Placental epithelial cell (primary cell): ENCODE results near the gene TRIM64. TPM values are rescaled to one million over a fixed set of nuclear protein-coding genes. Genes with fewer than 3 reads are reported as not detected.

Source experiments
- small RNA-seq: library from RNA; depleted of rRNA; stranded (forward); fragments of <200 nt; gene quantifications from one replicate; pipeline ENCODE3, GENCODE V24; 2012
- total RNA-seq: library from RNA; depleted of rRNA; stranded (reverse); fragments of >200 nt; gene quantifications from 2 replicates; pipeline ENCODE4 v1.2.3, GENCODE V29; 2012

TRIM64 gene
- total RNA-seq: not detected in 2 replicates

GRCh38 chr11:89965737-89966136 lies at the start of gene TRIM64:
TSS of gene TRIM64 (plus strand) at chr11:89966037. CDS start at chr11:89968504, 2,467 bp downstream.

GRCh38 chr11:89922195-89922660 lies 43.6 kb upstream of the TRIM64 start, which contains the start of gene TRIM49D1:
TSS of gene TRIM49D1 (minus strand) at chr11:89922245. CDS start at chr11:89917710, 4,535 bp downstream.

GRCh38 chr11:89923764-89924163 lies 42.1 kb upstream of the TRIM64 start, which contains the start of gene TRIM49D2:
TSS of gene TRIM49D2 (plus strand) at chr11:89924064. CDS start at chr11:89926762, 2,698 bp downstream.

Small RNA genes within 50 kb of the gene (small RNA-seq; reads per million reads assigned to genes)
- not detected for gene AP004607.1

Other genes with a start within 250 kb of the TRIM64 start
- gene TRIM49, start 157.5 kb upstream of the TRIM64 start, total RNA-seq: not detected in 2 replicates
- not detected in 2 replicates for gene TRIM64B, start 87.5 kb upstream of the TRIM64 start, total RNA-seq
- gene TRIM49D1, start 43.8 kb upstream of the TRIM64 start, total RNA-seq: under 0.01 and 0.11 TPM in 2 replicates
- gene TRIM49D2, start 42.0 kb upstream of the TRIM64 start, total RNA-seq: not detected in 2 replicates
- not detected in 2 replicates for gene TRIM49C, start 65.1 kb downstream of the TRIM64 start, total RNA-seq
- not detected in 2 replicates for gene UBTFL1, start 119.9 kb downstream of the TRIM64 start, total RNA-seq
- 0.87 and 2.7 TPM in 2 replicates for gene NAALAD2, start 168.6 kb downstream of the TRIM64 start, total RNA-seq